Measurements from ENCODE around the gene GBE1. TPM values are rescaled to one million over a fixed set of nuclear protein-coding genes. Genes with fewer than 3 reads are reported as not detected.

GBE1 gene
- total RNA-seq, 1 donor from 2014 or later, result 73.1 TPM

GRCh38 chr3:81445712-81446111, 315.7 kb downstream of the GBE1 start:
- no peak overlapping the region for H3K27ac ChIP-seq (replicated peaks)
- H3K4me3 ChIP-seq, result no peak overlapping the region
- H3K9me3 ChIP-seq (replicated peaks), result no peaks in the 10 kb centered on the region
- H3K27me3 ChIP-seq (ENCODE audit: low read depth), result no peaks in the 10 kb centered on the region
- peaks cover 26% of the 10 kb centered on the region for H3K4me1 ChIP-seq
- TF ChIP-seq CTCF (IDR thresholded peaks at IDR 0.05; ENCODE audit: borderline replicate concordance), result no peak
- no peak for DNase-seq
- intact Hi-C loops (cut with micrococcal nuclease), result no loop called here
- no peaks in the 10 kb centered on the region for H3K36me3 ChIP-seq

GRCh38 chr3:81444817-81445460, 316.5 kb downstream of the GBE1 start:
- peaks cover 26% of the 10 kb centered on the region for H3K4me1 ChIP-seq
- no peaks in the 10 kb centered on the region for H3K9me3 ChIP-seq (replicated peaks)
- H3K36me3 ChIP-seq, result no peaks in the 10 kb centered on the region
- H3K4me3 ChIP-seq, result no peak overlapping the region
- intact Hi-C loops (cut with micrococcal nuclease), result no loop called here
- TF ChIP-seq CTCF (IDR thresholded peaks at IDR 0.05; ENCODE audit: borderline replicate concordance), result no peak
- H3K27me3 ChIP-seq (ENCODE audit: low read depth), result no peaks in the 10 kb centered on the region
- no peak overlapping the region for H3K27ac ChIP-seq (replicated peaks)
- no peak for DNase-seq

- H3K27ac ChIP-seq (replicated peaks), result no peak overlapping the region
- no peak for DNase-seq
- H3K4me3 ChIP-seq, result no peak overlapping the region
- intact Hi-C loops (cut with micrococcal nuclease), result no loop called here
- H3K36me3 ChIP-seq, result no peaks in the 10 kb centered on the region
- no peak for TF ChIP-seq CTCF (IDR thresholded peaks at IDR 0.05; ENCODE audit: borderline replicate concordance)
- no peaks in the 10 kb centered on the region for H3K27me3 ChIP-seq (ENCODE audit: low read depth)
- no peaks in the 10 kb centered on the region for H3K9me3 ChIP-seq (replicated peaks)
- H3K4me1 ChIP-seq, result peaks cover 26% of the 10 kb centered on the region
These were observed 317.5 kb downstream of the GBE1 start for GRCh38 chr3:81443958-81444357.

DNA sequence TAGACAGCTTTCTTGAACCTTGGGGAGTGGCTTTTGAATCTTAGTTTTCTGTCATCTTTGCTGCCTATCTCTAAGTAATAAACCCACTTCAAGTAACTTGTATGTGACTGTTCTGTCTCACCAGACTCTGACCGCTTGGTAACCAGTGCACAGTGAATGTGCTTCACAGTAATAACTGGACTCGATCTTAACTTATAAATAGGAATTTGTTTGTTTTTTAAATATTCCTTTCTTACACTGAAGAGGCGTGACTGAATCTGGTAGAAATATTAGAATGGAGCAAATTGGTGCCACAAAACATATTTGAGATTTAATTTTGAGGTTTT, 318.0 kb downstream of the GBE1 start:
- no peak for TF ChIP-seq CTCF (IDR thresholded peaks at IDR 0.05; ENCODE audit: borderline replicate concordance)
- Histone ChIP-seq H3K27ac (replicated peaks) (no peak overlapping the region), H3K36me3 (no peaks in the 10 kb centered on the region), H3K27me3 (ENCODE audit: low read depth) (no peaks in the 10 kb centered on the region), H3K4me1 (peaks cover 26% of the 10 kb centered on the region), H3K4me3 (no peak overlapping the region), H3K9me3 (replicated peaks) (no peaks in the 10 kb centered on the region)
- no peak for DNase-seq
- intact Hi-C loops (cut with micrococcal nuclease), result no loop called here

DNA sequence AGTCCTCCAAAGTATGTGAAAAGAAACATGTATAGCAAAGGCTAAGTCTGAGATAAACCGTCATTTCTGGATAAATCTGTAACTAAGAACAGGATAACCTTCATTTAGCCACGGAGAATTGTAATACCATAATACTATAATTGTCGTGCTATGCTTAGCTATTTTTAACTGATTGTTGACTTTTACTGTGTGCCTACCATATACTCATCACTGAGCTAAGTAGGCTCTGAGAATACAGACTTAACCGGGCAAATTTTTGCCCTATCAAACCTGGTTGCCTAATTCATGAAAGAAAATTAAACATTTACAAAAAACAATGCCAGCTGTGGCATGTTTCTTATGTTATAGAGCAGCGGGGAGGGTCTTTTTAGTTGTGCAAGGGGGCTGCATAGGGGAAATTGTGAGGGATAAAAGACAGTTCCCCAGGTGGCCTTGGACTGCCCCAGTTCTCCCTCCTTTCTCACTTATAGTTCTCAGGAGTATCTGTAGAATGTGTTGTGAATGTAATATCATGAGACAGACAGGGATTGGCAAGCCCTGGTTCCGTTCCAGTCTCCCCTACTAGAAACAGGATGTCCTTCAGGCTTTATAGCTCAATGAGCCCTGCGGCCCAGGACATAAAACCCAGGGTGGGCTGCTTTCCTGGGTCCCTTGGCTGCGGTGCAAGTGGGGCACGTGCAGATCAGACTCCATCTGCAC, 318.5 kb downstream of the GBE1 start:
- Histone ChIP-seq H3K4me3 (no peak overlapping the region), H3K27me3 (ENCODE audit: low read depth) (no peaks in the 10 kb centered on the region), H3K27ac (replicated peaks) (no peak overlapping the region), H3K9me3 (replicated peaks) (no peaks in the 10 kb centered on the region), H3K4me1 (peaks cover 26% of the 10 kb centered on the region), H3K36me3 (no peaks in the 10 kb centered on the region)
- DNase-seq, result no peak
- TF ChIP-seq CTCF (IDR thresholded peaks at IDR 0.05; ENCODE audit: borderline replicate concordance), result no peak
- intact Hi-C loops (cut with micrococcal nuclease), result no loop called here
